Stomach (tissue), 9 donors: ENCODE data around the gene PAX2. TPM values are rescaled to one million over a fixed set of nuclear protein-coding genes. Genes with fewer than 3 reads are reported as not detected.

Experiments used
- DNase-seq, 2 donors: peaks; one replicate each; pipeline versions ENCODE4 v3.0.0 to v3.0.0-alpha.2; 2013 to 2019
- H3K27ac ChIP-seq, 5 donors: fragments of 200-600 bp in 4 of 5; sonication (generic) in 4 of 5; one replicate each; pipeline ENCODE4 v1.5.1; 2013 to 2019; ENCODE audit warnings: mild to moderate bottlenecking in 1 of 5, moderate library complexity in 1 of 5
- H3K27me3 ChIP-seq, 3 donors: fragments of 200-600 bp; sonication (generic); one replicate each; pipeline ENCODE4 v1.5.1; 2017 to 2019; ENCODE audit warnings: mixed run types in 1 of 3
- H3K36me3 ChIP-seq, 4 donors: fragments of 200-600 bp; sonication (generic); 1 replicate in 3 of 4; 2 replicates in 1 of 4; pipeline ENCODE4 v1.5.1; 2016 to 2019
- H3K4me1 ChIP-seq, 4 donors: fragments of 200-600 bp; sonication (generic); one replicate each; pipeline ENCODE4 v1.5.1; 2016 to 2019
- H3K4me3 ChIP-seq, 4 donors: fragments of 200-600 bp; sonication (generic) in 3 of 4; one replicate each; pipeline ENCODE4 v1.5.1; 2016 to 2019; ENCODE audit warnings: mild to moderate bottlenecking in 1 of 4
- H3K9me3 ChIP-seq, 4 donors: fragments of 200-600 bp; sonication (generic); one replicate each; pipeline ENCODE4 v1.5.1; 2016 to 2019
- CTCF ChIP-seq, 7 experiments: fragments of 450-650 bp in 4 of 7; fragments of 200-600 bp in 3 of 7; sonication (generic) in 3 of 7; IDR thresholded peaks; one replicate each; pipeline ENCODE4 v1.5.1; 2016 to 2019; ENCODE audit warnings: antibody characterized with exemption in 7 of 7, control low read depth in 2 of 7, mild to moderate bottlenecking in 1 of 7
- EP300 ChIP-seq: sonication (generic); formaldehyde crosslinking; IDR thresholded peaks from one replicate; pipeline ENCODE4 v1.6.1; 2017; ENCODE audit warnings: antibody characterized with exemption
- POLR2A ChIP-seq, 4 donors: fragments of 450-650 bp; IDR thresholded peaks; one replicate each; pipeline ENCODE4 v1.6.1; 2016; ENCODE audit warnings: antibody characterized with exemption in 4 of 4, control low read depth in 2 of 4, mild to moderate bottlenecking in 1 of 4, moderate library complexity in 1 of 4
- POLR2AphosphoS5 ChIP-seq, 3 donors: sonication (generic); formaldehyde crosslinking; IDR thresholded peaks; one replicate each; pipeline ENCODE4 v1.6.1; 2016; ENCODE audit warnings: antibody characterized with exemption in 3 of 3
- WGBS, 5 donors: extraction: QIAGEN DNeasy Blood & Tissue Kit in 3 of 5; methylation state at CpG; one replicate each; pipeline versions ENCODE4 v1.1.5 to v1.1.7; 2013 to 2018; 5-methylcytosine and 5-hydroxymethylcytosine counted together
- intact Hi-C: fragments of 100-400 bp; cut with DNase I; formaldehyde crosslinking; loops from one replicate; pipeline ENCODE4 v1.15.1; 2023; ENCODE audit warnings: low total_unique reads
- polyA plus RNA-seq, 3 donors: library from polyadenylated mRNA; stranded (reverse); fragments of 200-250 nt; gene quantifications; one replicate each; pipeline ENCODE4 v1.2.3, GENCODE V29; 2013
- total RNA-seq, 5 donors: library from RNA; depleted of rRNA; stranded (reverse); fragments of >200 nt; gene quantifications; one replicate each; pipeline versions ENCODE4 v1.1.0 to v1.2.3, GENCODE V29; 2014 to 2016
- donor health status: healthy with polysubstance abuse.
- donor health status: Bipolar disorder and iron deficiency.
- donor health status: healthy.

The PAX2 gene
- total and polyA plus RNA-seq, 8 donors, result not detected

DNA sequence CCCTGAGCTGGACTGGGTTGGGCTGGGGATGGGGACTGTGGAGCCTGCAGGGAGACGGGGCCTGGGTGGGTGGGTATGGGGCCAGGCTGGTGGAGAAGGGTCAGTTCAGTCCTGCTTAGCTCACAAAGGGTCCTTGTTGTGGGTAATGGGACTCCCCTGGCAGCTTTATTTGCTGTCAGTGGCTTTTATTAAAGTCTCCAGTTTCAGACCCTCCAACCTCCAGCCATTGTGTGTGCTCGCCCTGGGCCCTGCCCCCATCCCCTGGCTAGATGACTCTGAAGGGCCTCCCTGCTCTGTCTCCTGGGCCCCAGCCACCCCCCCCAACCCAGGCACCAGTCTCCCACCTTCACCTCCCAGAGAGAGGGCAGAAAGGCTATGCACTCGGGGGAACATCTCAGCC, 123.0 kb downstream of the PAX2 start:
- Histone ChIP-seq H3K36me3 (no peaks in the 10 kb centered on the region), H3K9me3 (no peaks in the 10 kb centered on the region), H3K4me1 (peaks cover 0 to 6% (median 2%) of the 10 kb centered on the region in 4 donors), H3K27ac (no peak overlapping the region), H3K4me3 (no peak overlapping the region), H3K27me3 (peaks cover 0 to 77% (median 40%) of the 10 kb centered on the region in 3 donors)
- 64 to 72% (median 68%) methylated on average over 2 to 3 of the region's 3 CpGs for WGBS, 5 donors
- TF ChIP-seq CTCF (IDR thresholded peaks at IDR 0.05) (no peak), POLR2AphosphoS5 (IDR thresholded peaks at IDR 0.05) (no peak), POLR2A (IDR thresholded peaks at IDR 0.05) (no peak), EP300 (no peak)
- no peak for DNase-seq
- intact Hi-C loops, result no loop called here

- intact Hi-C loops, result no loop called here
- H3K36me3 ChIP-seq, result no peaks in the 10 kb centered on the region
- no peak overlapping the region for H3K27ac ChIP-seq
- no peak for TF ChIP-seq CTCF (IDR thresholded peaks at IDR 0.05)
- TF ChIP-seq EP300, result no peak
- TF ChIP-seq POLR2A (IDR thresholded peaks at IDR 0.05), result no peak
- no peak for TF ChIP-seq POLR2AphosphoS5 (IDR thresholded peaks at IDR 0.05)
- no peaks in the 10 kb centered on the region for H3K9me3 ChIP-seq
- peaks cover 0 to 6% (median 2%) of the 10 kb centered on the region in 4 donors for H3K4me1 ChIP-seq
- DNase-seq, result no peak
- H3K27me3 ChIP-seq, result peaks cover 0 to 77% (median 47%) of the 10 kb centered on the region in 3 donors
- WGBS, 5 donors, result 74 to 87% (median 82%) methylated on average over 3 to 4 of the region's 4 CpGs
- H3K4me3 ChIP-seq, result no peak overlapping the region
Measured at GRCh38 chr10:100869399-100869798, 124.0 kb downstream of the PAX2 start.

GRCh38 chr10:100872034-100872791, 126.8 kb downstream of the PAX2 start:
- Histone ChIP-seq H3K27me3 (peaks cover 0 to 77% (median 35%) of the 10 kb centered on the region in 3 donors), H3K27ac (no peak overlapping the region), H3K4me1 (no peaks in the 10 kb centered on the region), H3K4me3 (no peak overlapping the region), H3K9me3 (no peaks in the 10 kb centered on the region), H3K36me3 (no peaks in the 10 kb centered on the region)
- DNase-seq, result peak in 1 of 2 donors; percentile 59
- 52 to 60% (median 55%) methylated on average over 10 to 11 of the region's 11 CpGs for WGBS, 5 donors
- TF ChIP-seq CTCF (IDR thresholded peaks at IDR 0.05) (peak in 2 of 7 experiments; percentile 8 to 16), EP300 (no peak), POLR2A (IDR thresholded peaks at IDR 0.05) (no peak)
- intact Hi-C loops, result no loop called here

DNA sequence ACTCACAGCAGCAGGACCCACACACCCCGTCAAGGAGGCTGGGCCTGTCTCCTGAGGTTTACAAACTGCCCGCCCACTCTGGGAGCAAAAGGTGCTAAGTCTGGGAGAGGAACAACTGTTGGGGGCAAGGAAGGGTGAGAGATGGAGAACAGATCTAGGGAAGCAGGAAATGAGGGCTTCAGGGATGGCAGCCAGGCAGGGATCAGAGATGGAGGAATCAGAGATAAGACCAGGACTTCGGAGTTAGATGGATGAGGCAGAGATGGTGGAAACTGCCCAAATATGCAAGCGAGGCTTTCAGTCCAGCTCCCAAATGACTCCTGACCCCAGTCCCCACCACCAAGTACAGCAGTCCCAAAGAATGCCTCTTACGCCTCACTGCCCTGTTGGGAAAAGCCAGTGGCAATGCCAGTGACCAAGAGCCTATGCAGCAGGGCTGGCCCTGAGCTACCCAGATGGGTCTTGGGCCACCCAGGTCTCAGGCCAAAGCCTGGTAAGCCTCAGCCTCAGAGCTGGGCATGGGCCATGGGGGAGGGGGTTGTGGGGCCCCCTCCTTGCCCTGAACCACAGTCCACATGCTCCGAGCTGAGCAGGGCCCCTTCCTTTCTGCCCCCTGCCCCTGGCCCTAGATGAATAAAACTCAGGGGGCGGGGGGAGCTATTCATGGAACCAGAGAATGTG, 127.9 kb downstream of the PAX2 start:
- Histone ChIP-seq H3K27me3 (peaks cover 0 to 77% (median 29%) of the 10 kb centered on the region in 3 donors), H3K27ac (no peak overlapping the region), H3K4me1 (no peaks in the 10 kb centered on the region), H3K36me3 (no peaks in the 10 kb centered on the region), H3K4me3 (no peak overlapping the region), H3K9me3 (no peaks in the 10 kb centered on the region)
- DNase-seq, result no peak
- no peak for TF ChIP-seq EP300
- no peak for TF ChIP-seq POLR2AphosphoS5 (IDR thresholded peaks at IDR 0.05)
- TF ChIP-seq POLR2A (IDR thresholded peaks at IDR 0.05), result no peak
- WGBS, 5 donors, result 55 to 76% (median 64%) methylated on average over 6 to 7 of the region's 7 CpGs
- intact Hi-C loops, result no loop called here
